H9 (cell line): ENCODE data around the gene PRPH. TPM values are rescaled to one million over a fixed set of nuclear protein-coding genes. Genes with fewer than 3 reads are reported as not detected.

ENCODE experiments used
- DNase-seq: peaks from one replicate; pipeline ENCODE4 v3.0.0-alpha.2; 2017
- H2AFZ ChIP-seq: one replicate; pipeline ENCODE4 v1.6.1; 2013; ENCODE audit warnings: mild to moderate bottlenecking, low read length, control low read depth, moderate library complexity
- H2AK5ac ChIP-seq: 2 replicates; pipeline ENCODE4 v1.6.1; 2013; ENCODE audit warnings: low read length, control low read depth, mixed read lengths; ENCODE audit not compliant: insufficient read length
- H2BK120ac ChIP-seq: one replicate; pipeline ENCODE4 v1.6.1; 2013; ENCODE audit warnings: low read depth, mild to moderate bottlenecking, low read length, control low read depth, inconsistent platforms; ENCODE audit not compliant: poor library complexity, severe bottlenecking
- H2BK12ac ChIP-seq: 2 replicates; pipeline ENCODE4 v1.6.1; 2013; ENCODE audit warnings: low read length, control low read depth, mixed read lengths, low read depth; ENCODE audit not compliant: insufficient read length
- H2BK15ac ChIP-seq: 2 replicates; pipeline ENCODE4 v1.6.1; 2013; ENCODE audit warnings: low read depth, low read length, control low read depth
- H2BK20ac ChIP-seq: one replicate; pipeline ENCODE4 v1.6.1; 2013; ENCODE audit warnings: low read depth, mild to moderate bottlenecking, low read length, control low read depth, inconsistent platforms; ENCODE audit not compliant: poor library complexity, severe bottlenecking
- H2BK5ac ChIP-seq: 2 replicates; pipeline ENCODE4 v1.6.1; 2013; ENCODE audit warnings: low read length, control low read depth, mixed read lengths; ENCODE audit not compliant: insufficient read length
- H3K14ac ChIP-seq: 2 replicates; pipeline ENCODE4 v1.6.1; 2013; ENCODE audit warnings: low read length, control low read depth; ENCODE audit not compliant: insufficient read depth
- H3K18ac ChIP-seq: 2 replicates; pipeline ENCODE4 v1.6.1; 2013; ENCODE audit warnings: low read depth, mild to moderate bottlenecking, mixed read lengths, low read length, control low read depth; ENCODE audit not compliant: insufficient read length
- H3K23ac ChIP-seq: 2 replicates; pipeline ENCODE4 v1.6.1; 2013; ENCODE audit warnings: low read length, control low read depth, mixed read lengths, low read depth; ENCODE audit not compliant: insufficient read length
- H3K23me2 ChIP-seq: 2 replicates; pipeline ENCODE4 v1.6.1; 2013; ENCODE audit warnings: low read depth, mild to moderate bottlenecking, mixed read lengths, low read length, control low read depth; ENCODE audit not compliant: insufficient read length, poor library complexity, severe bottlenecking
- H3K27ac ChIP-seq: 2 replicates; pipeline ENCODE4 v1.5.1; 2013; ENCODE audit warnings: low read length, control low read depth, mixed read lengths, low read depth; ENCODE audit not compliant: insufficient read length
- H3K27me3 ChIP-seq: 2 replicates; pipeline ENCODE4 v1.6.1; 2013; ENCODE audit warnings: low read length, control low read depth, inconsistent platforms; ENCODE audit not compliant: insufficient read depth
- H3K4ac ChIP-seq: 2 replicates; pipeline ENCODE4 v1.6.1; 2013; ENCODE audit warnings: low read depth, mild to moderate bottlenecking, control low read depth, inconsistent platforms, low read length, moderate library complexity
- H3K4me1 ChIP-seq: 2 replicates; pipeline ENCODE4 v1.6.1; 2013; ENCODE audit warnings: low read length, control low read depth, inconsistent platforms; ENCODE audit not compliant: insufficient read depth
- H3K4me2 ChIP-seq: 2 replicates; pipeline ENCODE4 v1.6.1; 2013; ENCODE audit warnings: low read length, control low read depth, mixed read lengths; ENCODE audit not compliant: insufficient read length, insufficient read depth
- H3K56ac ChIP-seq: 2 replicates; pipeline ENCODE4 v1.6.1; 2013; ENCODE audit warnings: low read depth, mild to moderate bottlenecking, mixed read lengths, low read length, control low read depth; ENCODE audit not compliant: insufficient read length
- H3K79me1 ChIP-seq: 2 replicates; pipeline ENCODE4 v1.6.1; 2013; ENCODE audit warnings: low read depth, mild to moderate bottlenecking, moderate library complexity, low read length, control low read depth, inconsistent platforms; ENCODE audit not compliant: insufficient read depth, poor library complexity, severe bottlenecking
- H3K79me2 ChIP-seq: 2 replicates; pipeline ENCODE4 v1.6.1; 2013; ENCODE audit warnings: low read length, control low read depth, inconsistent platforms; ENCODE audit not compliant: insufficient read depth
- H3K9ac ChIP-seq: 2 replicates; pipeline ENCODE4 v1.6.1; 2013; ENCODE audit warnings: low read length, control low read depth, mixed read lengths; ENCODE audit not compliant: insufficient read length; ENCODE audit errors: extremely low read depth
- H3K9me3 ChIP-seq: one replicate; pipeline ENCODE4 v1.6.1; 2013; ENCODE audit warnings: low read depth, low read length, inconsistent platforms; ENCODE audit not compliant: control insufficient read depth
- H3T11ph ChIP-seq: one replicate; pipeline ENCODE4 v1.6.1; 2013; ENCODE audit warnings: mild to moderate bottlenecking, low read length, control low read depth, inconsistent platforms
- H4K20me1 ChIP-seq: one replicate; pipeline ENCODE4 v1.6.1; 2013; ENCODE audit not compliant: control insufficient read depth, insufficient read length, insufficient read depth
- H4K5ac ChIP-seq: 2 replicates; pipeline ENCODE4 v1.6.1; 2013; ENCODE audit warnings: low read depth, mild to moderate bottlenecking, mixed read lengths, low read length, control low read depth; ENCODE audit not compliant: insufficient read length
- H4K8ac ChIP-seq: replicated peaks from 2 replicates; pipeline ENCODE4 v1.6.1; 2013; ENCODE audit warnings: low read length, control low read depth, mixed read lengths, low read depth; ENCODE audit not compliant: insufficient read length
- H4K91ac ChIP-seq: 2 replicates; pipeline ENCODE4 v1.6.1; 2013; ENCODE audit warnings: low read depth, mild to moderate bottlenecking, moderate library complexity, mixed read lengths, low read length, control low read depth; ENCODE audit not compliant: insufficient read length
- H3K27ac Mint-ChIP-seq, 3 experiments: 2 replicates in 2 of 3; 3 replicates in 1 of 3; pipeline ENCODE4 v1.8.0; 2020 to 2021; ENCODE audit warnings: mixed read lengths in 3 of 3, mild to moderate bottlenecking in 1 of 3, moderate library complexity in 1 of 3
- H3K27me3 Mint-ChIP-seq: 2 replicates; pipeline ENCODE4 v1.8.0; 2021; ENCODE audit warnings: low read depth, mild to moderate bottlenecking, moderate library complexity, mixed read lengths
- H3K36me3 Mint-ChIP-seq, 3 experiments: 2 replicates in 2 of 3; 3 replicates in 1 of 3; pipeline ENCODE4 v1.8.0; 2020 to 2021; ENCODE audit warnings: low read depth in 3 of 3, mixed read lengths in 3 of 3; ENCODE audit not compliant: insufficient read depth in 1 of 3
- H3K4me1 Mint-ChIP-seq, 2 experiments: 2 replicates each; pipeline ENCODE4 v1.8.0; 2020; ENCODE audit warnings: mixed read lengths in 2 of 2
- H3K4me3 Mint-ChIP-seq, 2 experiments: 2 replicates in 1 of 2; 3 replicates in 1 of 2; pipeline ENCODE4 v1.8.0; 2020 to 2021; ENCODE audit warnings: mild to moderate bottlenecking in 2 of 2, mixed read lengths in 2 of 2, moderate library complexity in 1 of 2
- H3K9me3 Mint-ChIP-seq, 2 experiments: 2 replicates in 1 of 2; 3 replicates in 1 of 2; pipeline ENCODE4 v1.8.0; 2020; ENCODE audit warnings: mild to moderate bottlenecking in 2 of 2, mixed read lengths in 2 of 2, moderate library complexity in 1 of 2
- WGBS: extraction: QIAGEN DNeasy Blood & Tissue Kit; methylation state at CpG from one replicate; pipeline ENCODE4 v1.1.7; 2013; ENCODE audit warnings: missing lambda C conversion rate, low lambda C conversion rate, mixed read lengths; ENCODE audit not compliant: insufficient read length; ENCODE audit errors: extremely low coverage; 5-methylcytosine and 5-hydroxymethylcytosine counted together
- total RNA-seq: library from RNA; stranded (reverse); gene quantifications from 2 replicates; pipeline ENCODE4 v1.2.1, GENCODE V29; 2021
- TF ChIP-seq, protein P1 (sequence below): fragments of 200-600 bp; sonication (generic); conservative IDR thresholded peaks from 3 replicates; pipeline ENCODE4 v1.8.0; 2021; ENCODE audit warnings: antibody characterized with exemption, mild to moderate bottlenecking

PRPH gene
- total RNA-seq, 1 experiment from 2014 or later = 1.1 TPM

DNA sequence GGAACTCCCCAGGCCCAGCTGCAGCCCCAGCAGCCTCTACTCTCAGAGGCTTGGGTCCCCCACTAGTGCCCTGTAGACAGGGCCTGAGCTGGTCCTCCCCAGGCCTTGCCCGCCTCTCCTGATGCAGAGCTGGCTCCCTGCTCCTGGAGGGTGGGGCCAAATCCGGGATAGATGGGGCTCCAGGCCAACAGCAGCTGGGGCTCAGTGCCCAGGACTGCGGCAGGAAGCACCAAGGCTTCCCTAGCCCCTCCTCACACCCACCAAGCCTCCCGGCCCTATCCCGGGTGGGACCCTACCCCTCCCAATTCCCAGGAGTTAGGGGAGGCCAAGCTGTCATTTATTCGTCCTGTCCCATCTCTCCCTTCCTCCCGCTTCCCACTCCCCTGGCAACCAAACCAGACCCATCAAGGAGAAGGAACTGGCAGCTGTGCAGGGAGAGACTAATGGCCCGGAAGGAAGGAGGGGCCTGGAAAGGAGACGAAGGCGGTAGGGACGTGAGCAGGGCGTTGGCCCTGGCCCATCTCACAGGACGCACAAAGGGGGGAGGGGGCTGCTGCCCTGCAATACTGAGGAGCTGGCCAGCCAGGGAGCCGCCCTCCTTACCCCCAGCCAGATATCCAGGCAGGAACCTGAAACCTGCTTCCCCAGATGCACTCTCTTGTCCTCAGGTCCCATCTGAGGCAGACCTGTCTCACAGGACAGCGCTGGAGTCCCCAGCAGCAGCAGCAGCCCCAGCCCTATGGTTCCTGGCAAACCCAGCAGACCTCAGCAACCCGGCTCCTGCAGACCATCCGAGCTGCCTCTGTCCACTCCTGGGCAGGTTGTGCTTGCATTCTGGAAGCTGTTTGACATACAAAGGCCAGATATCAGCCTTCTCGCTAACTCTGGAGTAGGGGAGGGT is 1.6 kb upstream of the PRPH start:
- H3K4ac ChIP-seq = no peak overlapping the region
- no peak overlapping the region for H2BK15ac ChIP-seq
- no peak overlapping the region for H2BK20ac ChIP-seq
- H2AFZ ChIP-seq = no peak overlapping the region
- no peak overlapping the region for H4K91ac ChIP-seq
- no peak overlapping the region for H3T11ph ChIP-seq
- Mint-ChIP-seq H3K36me3 (no peaks in the 10 kb centered on the region; a peak in 2 of 7 replicates), H3K27ac (no peak overlapping the region; a peak in 1 of 7 replicates), H3K4me1 (peaks cover 12 to 41% of the 10 kb centered on the region in 2 experiments), H3K4me3 (peak overlapping the region in 1 of 2 experiments; percentile 38; a peak in 1 of 5 replicates), H3K9me3 (peaks cover 0 to 2% of the 10 kb centered on the region in 2 experiments; a peak in 1 of 5 replicates), H3K27me3 (peaks cover 85% of the 10 kb centered on the region)
- H3K9me3 ChIP-seq = no peaks in the 10 kb centered on the region
- H3K27me3 ChIP-seq = peaks cover 51% of the 10 kb centered on the region
- H3K4me2 ChIP-seq = peak overlapping the region; percentile 18
- H3K14ac ChIP-seq = no peak overlapping the region; the same call in 1 of the 2 replicates
- no peaks in the 10 kb centered on the region for H3K79me2 ChIP-seq
- H3K23me2 ChIP-seq = peaks cover 5% of the 10 kb centered on the region
- no CpG with 5 or more reads among the region's 18 CpGs for WGBS
- no peak overlapping the region for H3K23ac ChIP-seq
- H3K9ac ChIP-seq = no peak overlapping the region
- no peak overlapping the region for H2BK5ac ChIP-seq
- no peak overlapping the region for H3K18ac ChIP-seq
- H3K27ac ChIP-seq = no peak overlapping the region
- no peak overlapping the region for H4K5ac ChIP-seq
- H2BK120ac ChIP-seq = no peak overlapping the region
- DNase-seq = peak; percentile 80
- TF ChIP-seq, protein P1, sequence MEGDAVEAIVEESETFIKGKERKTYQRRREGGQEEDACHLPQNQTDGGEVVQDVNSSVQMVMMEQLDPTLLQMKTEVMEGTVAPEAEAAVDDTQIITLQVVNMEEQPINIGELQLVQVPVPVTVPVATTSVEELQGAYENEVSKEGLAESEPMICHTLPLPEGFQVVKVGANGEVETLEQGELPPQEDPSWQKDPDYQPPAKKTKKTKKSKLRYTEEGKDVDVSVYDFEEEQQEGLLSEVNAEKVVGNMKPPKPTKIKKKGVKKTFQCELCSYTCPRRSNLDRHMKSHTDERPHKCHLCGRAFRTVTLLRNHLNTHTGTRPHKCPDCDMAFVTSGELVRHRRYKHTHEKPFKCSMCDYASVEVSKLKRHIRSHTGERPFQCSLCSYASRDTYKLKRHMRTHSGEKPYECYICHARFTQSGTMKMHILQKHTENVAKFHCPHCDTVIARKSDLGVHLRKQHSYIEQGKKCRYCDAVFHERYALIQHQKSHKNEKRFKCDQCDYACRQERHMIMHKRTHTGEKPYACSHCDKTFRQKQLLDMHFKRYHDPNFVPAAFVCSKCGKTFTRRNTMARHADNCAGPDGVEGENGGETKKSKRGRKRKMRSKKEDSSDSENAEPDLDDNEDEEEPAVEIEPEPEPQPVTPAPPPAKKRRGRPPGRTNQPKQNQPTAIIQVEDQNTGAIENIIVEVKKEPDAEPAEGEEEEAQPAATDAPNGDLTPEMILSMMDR = no peak
- H2AK5ac ChIP-seq = no peak overlapping the region
- no peak overlapping the region for H2BK12ac ChIP-seq
- no peak overlapping the region for H3K56ac ChIP-seq
- H4K8ac ChIP-seq = no peak overlapping the region
- H4K20me1 ChIP-seq = peaks cover 3% of the 10 kb centered on the region
- no peaks in the 10 kb centered on the region for H3K79me1 ChIP-seq
- no peaks in the 10 kb centered on the region for H3K4me1 ChIP-seq
